AG04450 (cell line): ENCODE data around the gene MYO1B. TPM values are rescaled to one million over a fixed set of nuclear protein-coding genes. Genes with fewer than 3 reads are reported as not detected.

Experiments
- CTCF ChIA-PET: fragments of 300-600, 350-600 bp; formaldehyde crosslinking; extraction: SDS; loops from one replicate; lab custom pipeline; 2022; ENCODE audit warnings: antibody characterized with exemption, inconsistent platforms; lab: Charles Lee
- POLR2A ChIA-PET: fragments of 350-600 bp; formaldehyde crosslinking; extraction: SDS; loops from one replicate; lab custom pipeline; 2021; ENCODE audit warnings: antibody characterized with exemption, inconsistent platforms; lab: Yijun Ruan, JAX
- DNase-seq: peaks from one replicate; pipeline ENCODE4 v3.0.0-alpha.2; 2011; ENCODE audit warnings: low read depth, low spot score
- H3K27ac ChIP-seq: one replicate; pipeline ENCODE4 v1.5.1; 2012; ENCODE audit warnings: low read depth, low read length, control low read depth
- H3K27me3 ChIP-seq: one replicate; pipeline ENCODE4 v1.6.0; 2012; ENCODE audit warnings: low read length; ENCODE audit not compliant: control insufficient read depth, insufficient read depth
- H3K4me3 ChIP-seq: 2 replicates; pipeline ENCODE4 v1.5.1; 2011; ENCODE audit warnings: mild to moderate bottlenecking, low read depth, low read length, control low read depth
- H3K9me3 ChIP-seq: 2 replicates; pipeline ENCODE4 v1.5.1; 2012; ENCODE audit warnings: low read length; ENCODE audit not compliant: control insufficient read depth, insufficient read depth
- polyA plus RNA-seq: library from polyadenylated mRNA; depleted of rRNA; stranded (reverse); fragments of >200 nt; gene quantifications from 2 replicates; pipeline ENCODE4 v1.2.3, GENCODE V29; 2011
- TF ChIP-seq, protein P1 (sequence below): IDR thresholded peaks from 2 replicates; pipeline ENCODE4 v1.5.1; 2011; ENCODE audit warnings: low read depth, low read length, control low read depth, inconsistent platforms

Gene MYO1B
- polyA plus RNA-seq, 1 experiment, result 149 TPM

DNA sequence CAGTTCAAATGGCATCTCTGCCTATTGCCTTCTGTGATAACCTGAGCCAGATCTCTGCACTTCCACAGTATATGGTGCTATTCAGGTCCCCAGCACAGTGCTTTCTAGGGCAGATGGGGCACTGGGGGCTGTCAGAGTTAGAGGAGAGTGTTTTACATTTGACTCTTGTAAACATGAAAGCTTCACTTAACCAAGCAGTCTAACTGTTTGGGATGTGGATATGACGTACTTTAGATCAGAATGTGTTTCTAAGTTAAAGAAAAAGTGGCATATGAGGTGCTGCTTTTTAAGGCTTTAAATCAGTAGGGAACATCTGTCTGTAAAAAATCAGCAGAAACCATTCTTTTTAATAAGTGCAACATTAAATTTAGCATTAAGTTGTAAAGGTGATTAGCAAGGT, 75.7 kb downstream of the MYO1B start:
- no peak for DNase-seq
- Histone ChIP-seq H3K27ac (no peak overlapping the region), H3K27me3 (no peaks in the 10 kb centered on the region), H3K4me3 (no peak overlapping the region), H3K9me3 (no peaks in the 10 kb centered on the region)
- TF ChIP-seq, protein P1, sequence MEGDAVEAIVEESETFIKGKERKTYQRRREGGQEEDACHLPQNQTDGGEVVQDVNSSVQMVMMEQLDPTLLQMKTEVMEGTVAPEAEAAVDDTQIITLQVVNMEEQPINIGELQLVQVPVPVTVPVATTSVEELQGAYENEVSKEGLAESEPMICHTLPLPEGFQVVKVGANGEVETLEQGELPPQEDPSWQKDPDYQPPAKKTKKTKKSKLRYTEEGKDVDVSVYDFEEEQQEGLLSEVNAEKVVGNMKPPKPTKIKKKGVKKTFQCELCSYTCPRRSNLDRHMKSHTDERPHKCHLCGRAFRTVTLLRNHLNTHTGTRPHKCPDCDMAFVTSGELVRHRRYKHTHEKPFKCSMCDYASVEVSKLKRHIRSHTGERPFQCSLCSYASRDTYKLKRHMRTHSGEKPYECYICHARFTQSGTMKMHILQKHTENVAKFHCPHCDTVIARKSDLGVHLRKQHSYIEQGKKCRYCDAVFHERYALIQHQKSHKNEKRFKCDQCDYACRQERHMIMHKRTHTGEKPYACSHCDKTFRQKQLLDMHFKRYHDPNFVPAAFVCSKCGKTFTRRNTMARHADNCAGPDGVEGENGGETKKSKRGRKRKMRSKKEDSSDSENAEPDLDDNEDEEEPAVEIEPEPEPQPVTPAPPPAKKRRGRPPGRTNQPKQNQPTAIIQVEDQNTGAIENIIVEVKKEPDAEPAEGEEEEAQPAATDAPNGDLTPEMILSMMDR, result no peak
- ChIA-PET CTCF (no interaction called here), POLR2A (interaction anchor here (0.6 to 1.2 kb wide), 2 partner anchors 13 to 74 kb away, joined by 3 to 6 read pairs; no protein-coding TSS in a partner anchor)

- ChIA-PET CTCF (interaction anchor here (0.6 kb wide), 1 partner anchor 174 kb away, joined by 6 read pairs; no protein-coding TSS in a partner anchor), POLR2A (interaction anchor here (1.2 kb wide), 1 partner anchor 12 kb away, joined by 3 read pairs; no protein-coding TSS in a partner anchor)
- H3K9me3 ChIP-seq, result no peaks in the 10 kb centered on the region
- no peak for DNase-seq
- TF ChIP-seq, protein P1, result 0 out of 2 replicates have a peak, but pooled peaks have one; percentile 7
- H3K27me3 ChIP-seq, result no peaks in the 10 kb centered on the region
- H3K27ac ChIP-seq, result no peak overlapping the region
- no peak overlapping the region for H3K4me3 ChIP-seq
These were observed 76.9 kb downstream of the MYO1B start for GRCh38 chr2:191321861-191322662.

DNA sequence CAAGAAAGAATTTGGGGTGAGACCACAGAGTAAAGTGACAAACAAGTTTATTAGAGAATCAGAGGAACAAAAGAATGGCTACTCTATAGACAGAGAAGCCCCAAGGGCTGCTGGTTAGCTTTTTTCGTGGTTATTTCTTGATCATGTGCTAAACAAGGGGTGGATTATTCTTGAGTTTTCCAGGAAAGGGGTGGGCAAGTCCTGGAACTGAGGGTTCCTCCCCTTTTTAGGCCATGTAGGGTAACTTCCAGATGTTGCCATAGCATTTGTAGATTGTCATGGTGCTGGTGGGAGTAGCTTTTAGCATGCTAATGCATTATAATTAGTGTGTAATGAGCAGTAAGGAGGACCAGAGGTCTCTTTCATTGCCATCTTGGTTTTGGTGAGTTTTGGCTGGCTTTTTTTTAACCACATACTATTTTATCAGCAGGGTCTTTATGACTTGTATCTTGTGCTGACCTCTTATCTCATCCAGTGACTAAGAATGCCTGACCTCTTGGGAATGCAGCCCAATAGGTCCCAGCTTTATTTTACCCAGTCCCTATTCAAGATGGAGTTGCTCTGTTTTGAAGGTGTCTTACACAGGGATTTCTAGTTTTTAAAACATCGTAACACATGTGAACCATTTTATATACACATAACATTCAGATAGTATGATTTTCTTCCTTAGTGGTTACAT, 77.8 kb downstream of the MYO1B start:
- CTCF ChIA-PET, result interaction anchor here (0.7 kb wide), 1 partner anchor 142 kb away, joined by 3 read pairs; no protein-coding TSS in a partner anchor
- TF ChIP-seq, protein P1, result no peak
- H3K9me3 ChIP-seq, result no peaks in the 10 kb centered on the region
- POLR2A ChIA-PET, result no interaction called here
- H3K27ac ChIP-seq, result no peak overlapping the region
- no peaks in the 10 kb centered on the region for H3K27me3 ChIP-seq
- H3K4me3 ChIP-seq, result no peak overlapping the region
- DNase-seq, result no peak

GRCh38 chr2:191325651-191326365, 80.6 kb downstream of the MYO1B start:
- ChIA-PET CTCF (interaction anchor here (1.3 kb wide), 1 partner anchor 108 kb away, joined by 4 read pairs; no protein-coding TSS in a partner anchor), POLR2A (no interaction called here)
- H3K9me3 ChIP-seq, result no peaks in the 10 kb centered on the region
- H3K27ac ChIP-seq, result no peak overlapping the region
- no peaks in the 10 kb centered on the region for H3K27me3 ChIP-seq
- no peak for DNase-seq
- TF ChIP-seq, protein P1, result no peak
- no peak overlapping the region for H3K4me3 ChIP-seq
